Transverse colon (tissue), 4 donors: Measurements from ENCODE around the gene PPM1F. TPM values are rescaled to one million over a fixed set of nuclear protein-coding genes. Genes with fewer than 3 reads are reported as not detected.
"Not testable (repeated sequence)": the region's sequence is repeated elsewhere in the genome, so short reads cannot be mapped to it uniquely, and the experiment has no call there.

ENCODE experiments used
- DNase-seq: peaks from one replicate; pipeline ENCODE4 v3.0.0-alpha.2; 2019
- H3K27ac ChIP-seq, 4 donors: fragments of 200-600 bp; sonication (generic); 2 replicates each; pipeline ENCODE4 v1.5.1; 2016 to 2018; ENCODE audit warnings: inconsistent platforms in 4 of 4
- H3K27me3 ChIP-seq: fragments of 200-600 bp; sonication (generic); 2 replicates; pipeline ENCODE4 v1.5.1; 2017; ENCODE audit warnings: inconsistent platforms
- H3K36me3 ChIP-seq, 4 donors: fragments of 200-600 bp; sonication (generic); 2 replicates each; pipeline ENCODE4 v1.5.1; 2017 to 2019; ENCODE audit warnings: inconsistent platforms in 4 of 4
- H3K4me1 ChIP-seq, 4 donors: fragments of 200-600 bp; sonication (generic); 2 replicates each; pipeline ENCODE4 v1.5.1; 2017 to 2020; ENCODE audit warnings: inconsistent platforms in 4 of 4
- H3K4me3 ChIP-seq, 4 donors: fragments of 200-600 bp; sonication (generic); 1 replicate in 1 of 4; 2 replicates in 3 of 4; pipeline versions ENCODE4 v1.5.1 to v1.6.1; 2017 to 2019; ENCODE audit warnings: inconsistent platforms in 4 of 4
- H3K9me3 ChIP-seq, 2 donors: fragments of 200-600 bp; sonication (generic); 2 replicates each; pipeline ENCODE4 v1.5.1; 2017 to 2019; ENCODE audit warnings: inconsistent platforms in 2 of 2
- CTCF ChIP-seq, 5 experiments: fragments of 200-600 bp in 3 of 5; fragments of 450-650 bp in 2 of 5; sonication (generic) in 3 of 5; IDR thresholded peaks; 1 replicate in 2 of 5; 2 replicates in 3 of 5; pipeline ENCODE4 v1.5.1; 2016 to 2017; ENCODE audit warnings: antibody characterized with exemption in 5 of 5, inconsistent platforms in 3 of 5, mild to moderate bottlenecking in 2 of 5, moderate library complexity in 1 of 5
- EP300 ChIP-seq: sonication (generic); formaldehyde crosslinking; IDR thresholded peaks from one replicate; pipeline ENCODE4 v1.6.1; 2017; ENCODE audit warnings: antibody characterized with exemption, low read depth
- POLR2A ChIP-seq: fragments of 450-650 bp; IDR thresholded peaks from one replicate; pipeline ENCODE4 v1.6.1; 2016; ENCODE audit warnings: antibody characterized with exemption, mild to moderate bottlenecking, moderate library complexity
- POLR2AphosphoS5 ChIP-seq, 3 donors: sonication (generic); formaldehyde crosslinking; IDR thresholded peaks; one replicate each; pipeline ENCODE4 v1.6.1; 2016; ENCODE audit warnings: antibody characterized with exemption in 3 of 3
- whole genome bisulfite sequencing, 2 donors: methylation state at CpG; one replicate each; pipeline ENCODE4 v1.1.5; 2018; ENCODE audit warnings: low coverage in 1 of 2; 5-methylcytosine and 5-hydroxymethylcytosine counted together
- in situ Hi-C, 4 donors: fragments of 200-750 bp; cut with MboI; loops; one replicate each; pipeline versions ENCODE4 v1.15.0 to v1.15.1; 2017; ENCODE audit warnings: low sequenced_read_pairs in 3 of 4, low pct_ligation_motif_present in 1 of 4, low pct_unique_long_range_greater_than_20kb in 1 of 4
- intact Hi-C: fragments of 100-400 bp; cut with DNase I; formaldehyde crosslinking; loops from one replicate; pipeline ENCODE4 v1.15.1; 2023; ENCODE audit warnings: low total_unique reads
- total RNA-seq, 4 donors: library from RNA; depleted of rRNA; stranded (reverse); fragments of >200 nt; gene quantifications; one replicate each; pipeline ENCODE4 v1.1.0, GENCODE V29; 2016

Gene PPM1F
- total RNA-seq, 4 donors from 2014 or later = 11.2 to 18.7 (median 14.9) TPM

DNA sequence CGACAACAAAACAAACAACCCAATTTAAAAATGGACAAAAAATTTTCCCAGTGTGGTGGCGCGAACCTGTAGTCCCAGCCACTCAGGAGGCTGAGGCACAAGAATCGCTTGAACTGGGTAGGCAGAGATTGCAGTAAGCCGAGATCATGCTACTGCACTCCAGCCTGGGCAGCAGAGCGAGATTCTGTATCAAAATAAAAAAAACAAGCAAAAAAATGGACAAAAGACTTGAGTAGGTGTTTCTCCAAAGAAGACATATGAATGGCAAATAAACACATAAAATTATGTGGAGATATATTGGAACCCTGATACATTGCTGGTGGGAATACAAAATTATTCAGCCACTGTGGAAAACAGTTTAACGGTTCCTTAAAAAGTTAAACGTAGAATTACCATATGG lies 57.8 kb downstream of the PPM1F start:
- in situ Hi-C loops = no loop called here
- Histone ChIP-seq H3K4me1 (no peaks in the 10 kb centered on the region), H3K4me3 (no peak overlapping the region), H3K36me3 (no peaks in the 10 kb centered on the region), H3K9me3 (no peaks in the 10 kb centered on the region), H3K27me3 (no peaks in the 10 kb centered on the region), H3K27ac (no peak overlapping the region)
- WGBS, 2 donors = 79 to 84% methylated on average over 7 to 8 of the region's 8 CpGs
- intact Hi-C loops = no loop called here
- no peak for TF ChIP-seq EP300
- no peak for DNase-seq

DNA sequence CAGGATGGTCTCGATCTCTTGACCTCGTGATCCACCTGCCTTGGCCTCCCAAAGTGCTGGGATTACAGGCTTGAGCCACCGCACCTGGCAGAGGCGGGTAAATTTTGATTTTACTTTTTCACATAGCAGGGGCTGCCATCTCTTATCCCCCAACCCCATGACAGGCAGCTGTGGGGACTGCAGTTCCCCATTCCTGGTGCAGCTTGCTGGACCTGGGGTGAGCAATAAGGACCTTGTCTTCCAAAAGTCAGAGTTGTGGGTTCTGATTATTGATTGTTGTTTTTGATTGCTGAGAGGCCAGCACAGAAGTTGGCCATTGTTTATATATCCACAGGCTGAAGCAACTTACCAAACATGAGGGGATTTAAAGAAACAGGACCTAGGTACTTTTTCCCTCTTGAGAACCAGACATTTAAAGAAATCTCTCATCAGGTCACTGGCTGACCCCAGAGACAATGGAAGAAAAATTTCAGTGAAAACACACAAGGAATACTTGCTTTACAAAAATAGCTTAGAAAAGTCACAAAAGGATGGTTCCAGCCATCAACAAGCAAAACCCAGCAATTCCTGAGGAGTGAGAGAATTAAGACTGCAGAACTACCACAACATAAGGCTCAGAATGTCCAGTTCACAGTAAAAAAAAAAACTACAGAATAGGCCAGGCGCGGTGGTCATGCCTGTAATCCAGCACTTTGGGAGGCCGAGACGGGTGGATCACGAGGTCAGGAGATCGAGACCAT lies 63.2 kb downstream of the PPM1F start:
- 94 to 95% methylated on average over 5 to 10 of the region's 10 CpGs for WGBS, 2 donors
- Histone ChIP-seq H3K4me3 (no peak overlapping the region), H3K9me3 (no peaks in the 10 kb centered on the region), H3K27ac (no peak overlapping the region), H3K36me3 (no peaks in the 10 kb centered on the region), H3K4me1 (no peaks in the 10 kb centered on the region), H3K27me3 (no peaks in the 10 kb centered on the region)
- DNase-seq = no peak
- intact Hi-C loops = no loop called here
- in situ Hi-C loops = no loop called here
- TF ChIP-seq EP300 (no peak), POLR2A (no peak)

DNA sequence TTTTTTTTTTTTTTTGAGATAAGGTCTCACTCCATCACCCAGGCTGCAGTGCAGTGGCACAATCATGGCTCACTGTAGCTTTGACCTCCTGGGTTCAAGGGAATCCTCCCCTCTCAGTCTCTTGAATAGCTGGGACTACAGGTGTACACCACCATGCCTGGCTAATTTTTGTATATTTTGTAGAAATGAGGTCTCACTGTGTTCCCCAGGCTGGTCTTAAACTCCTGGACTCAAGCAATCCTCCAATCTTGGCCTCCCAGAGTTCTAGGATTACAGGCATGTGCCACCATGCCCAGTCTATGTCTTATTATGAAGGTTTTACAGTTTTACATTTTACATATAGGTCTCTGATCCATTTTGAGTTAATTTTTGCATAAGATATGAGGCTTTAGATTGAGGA lies 64.8 kb downstream of the PPM1F start:
- no peak for DNase-seq
- no peaks in the 10 kb centered on the region for H3K4me1 ChIP-seq
- H3K9me3 ChIP-seq = no peaks in the 10 kb centered on the region
- no peak for TF ChIP-seq CTCF (IDR thresholded peaks at IDR 0.05)
- TF ChIP-seq POLR2AphosphoS5 (IDR thresholded peaks at IDR 0.05) = no peak
- no peak for TF ChIP-seq POLR2A
- no peak for TF ChIP-seq EP300
- no peaks in the 10 kb centered on the region for H3K36me3 ChIP-seq
- no peak overlapping the region for H3K27ac ChIP-seq
- in situ Hi-C loops (no loop called here), intact Hi-C loops (no loop called here)
- no peak overlapping the region for H3K4me3 ChIP-seq
- no peaks in the 10 kb centered on the region for H3K27me3 ChIP-seq

DNA sequence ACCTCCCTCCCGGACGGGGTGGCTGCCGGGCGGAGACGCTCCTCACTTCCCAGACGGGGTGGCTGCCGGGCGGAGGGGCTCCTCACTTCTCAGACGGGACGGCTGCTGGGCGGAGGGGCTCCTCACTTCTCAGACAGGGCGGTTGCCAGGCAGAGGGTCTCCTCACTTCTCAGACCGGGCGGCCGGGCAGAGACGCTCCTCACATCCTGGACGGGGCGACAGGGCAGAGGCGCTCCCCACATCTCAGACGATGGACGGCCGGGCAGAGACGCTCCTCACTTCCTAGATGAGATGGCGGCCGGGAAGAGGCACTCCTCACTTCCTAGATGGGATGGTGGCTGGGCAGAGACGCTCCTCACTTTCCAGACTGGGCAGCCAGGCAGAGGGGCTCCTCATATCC lies 68.7 kb downstream of the PPM1F start:
- in situ Hi-C loops = not testable (repeated sequence)

DNA sequence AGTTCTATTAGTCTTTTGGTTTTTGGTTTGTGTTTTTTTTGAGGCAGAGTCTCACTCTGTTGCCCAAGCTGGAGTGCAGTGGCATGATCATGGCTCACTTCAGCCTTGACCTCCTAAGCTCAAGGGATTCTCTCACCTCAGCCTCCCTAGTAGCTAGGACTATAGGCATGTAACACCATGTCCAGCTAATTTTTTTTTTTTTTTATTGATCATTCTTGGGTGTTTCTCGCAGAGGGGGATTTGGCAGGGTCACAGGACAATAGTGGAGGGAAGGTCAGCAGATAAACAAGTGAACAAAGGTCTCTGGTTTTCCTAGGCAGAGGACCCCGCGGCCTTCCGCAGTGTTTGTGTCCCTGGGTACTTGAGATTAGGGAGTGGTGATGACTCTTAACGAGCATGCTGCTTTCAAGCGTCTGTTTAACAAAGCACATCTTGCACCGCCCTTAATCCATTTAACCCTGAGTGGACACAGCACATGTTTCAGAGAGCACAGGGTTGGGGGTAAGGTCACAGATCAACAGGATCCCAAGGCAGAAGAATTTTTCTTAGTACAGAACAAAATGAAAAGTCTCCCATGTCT lies 69.8 kb downstream of the PPM1F start:
- in situ Hi-C loops, H3K36me3 ChIP-seq, H3K27me3 ChIP-seq, intact Hi-C loops, H3K4me3 ChIP-seq, H3K9me3 ChIP-seq, H3K27ac ChIP-seq, DNase-seq, H3K4me1 ChIP-seq: not testable (repeated sequence)
- 50% methylated on average over 1 of the region's 7 CpGs; no CpG with 5 or more reads in 1 of the 2 donors for WGBS, 2 donors

More for the DNA sequence above, 68.7 kb downstream of the PPM1F start:
- intact Hi-C loops, H3K27me3 ChIP-seq, DNase-seq, H3K4me1 ChIP-seq, H3K4me3 ChIP-seq, H3K9me3 ChIP-seq, H3K36me3 ChIP-seq, H3K27ac ChIP-seq: not testable (repeated sequence)
- 95% methylated on average over 21 of the region's 26 CpGs; no CpG with 5 or more reads in 1 of the 2 donors for WGBS, 2 donors

- no peaks in the 10 kb centered on the region for H3K36me3 ChIP-seq
- H3K27me3 ChIP-seq = no peaks in the 10 kb centered on the region
- TF ChIP-seq CTCF (IDR thresholded peaks at IDR 0.05) = no peak
- no peak for TF ChIP-seq POLR2A
- TF ChIP-seq EP300 = no peak
- TF ChIP-seq POLR2AphosphoS5 (IDR thresholded peaks at IDR 0.05) = no peak
- H3K4me3 ChIP-seq = no peak overlapping the region
- intact Hi-C loops (no loop called here), in situ Hi-C loops (no loop called here)
- DNase-seq = no peak
- WGBS, 2 donors = 64 to 76% methylated on average over 2 to 10 of the region's 10 CpGs
- H3K9me3 ChIP-seq = no peaks in the 10 kb centered on the region
- no peaks in the 10 kb centered on the region for H3K4me1 ChIP-seq
- no peak overlapping the region for H3K27ac ChIP-seq
Observed at GRCh38 chr22:21881841-21882753, 70.6 kb downstream of the PPM1F start.
